Activated naive CD4-positive, alpha-beta T cell treated with Interleukin-2 at 50 U/mL for 16 hours (primary cell): ENCODE data around the gene UFD1.

ENCODE experiments used
- DNase-seq: peaks from one replicate; pipeline ENCODE4 v3.0.0-alpha.2; 2020

UFD1 gene

GRCh38 chr22:19494676-19495173 is 15.7 kb upstream of the UFD1 start:
- DNase-seq, result no peak

GRCh38 chr22:19494001-19494560 is 15.1 kb upstream of the UFD1 start:
- no peak for DNase-seq

GRCh38 chr22:19492504-19493174 is 13.6 kb upstream of the UFD1 start:
- no peak for DNase-seq

GRCh38 chr22:19490628-19491230 is 11.7 kb upstream of the UFD1 start:
- no peak for DNase-seq

GRCh38 chr22:19488884-19489843 is 10.2 kb upstream of the UFD1 start:
- no peak for DNase-seq

GRCh38 chr22:19488285-19488684 is 9.3 kb upstream of the UFD1 start:
- DNase-seq, result no peak

GRCh38 chr22:19483481-19484244 is 4.7 kb upstream of the UFD1 start:
- no peak for DNase-seq

- no peak for DNase-seq
Observed at GRCh38 chr22:19482297-19482696, 3.3 kb upstream of the UFD1 start.

- no peak for DNase-seq
Observed at GRCh38 chr22:19480789-19481188, 1.8 kb upstream of the UFD1 start.

GRCh38 chr22:19480173-19480568 is 1.2 kb upstream of the UFD1 start:
- DNase-seq, result no peak

GRCh38 chr22:19479355-19480172 is 571 bp upstream of the UFD1 start, which contains the start of gene CDC45:
CDC45 (plus strand) TSS chr22:19479920; CDS start chr22:19479969, 49 bp downstream.
- DNase-seq, result peak; percentile 95

GRCh38 chr22:19478045-19478900 is 720 bp downstream of the UFD1 start:
- peak; percentile 21 for DNase-seq

GRCh38 chr22:19477321-19478044 is 1.5 kb downstream of the UFD1 start:
- DNase-seq, result no peak

- DNase-seq, result no peak
Observed at GRCh38 chr22:19476023-19476422, 3.0 kb downstream of the UFD1 start.

- no peak for DNase-seq
Observed at GRCh38 chr22:19473578-19473977, 5.4 kb downstream of the UFD1 start.

- DNase-seq, result no peak
Observed at GRCh38 chr22:19472233-19472632, 6.8 kb downstream of the UFD1 start.

- no peak for DNase-seq
Observed at GRCh38 chr22:19471572-19471971, 7.4 kb downstream of the UFD1 start.

GRCh38 chr22:19470010-19470409 is 9.0 kb downstream of the UFD1 start:
- no peak for DNase-seq

GRCh38 chr22:19469421-19469820 is 9.6 kb downstream of the UFD1 start:
- DNase-seq, result no peak

- DNase-seq, result no peak
Observed at GRCh38 chr22:19467912-19468311, 11.1 kb downstream of the UFD1 start.
